Measurements from ENCODE around the gene TMX1. TPM values are rescaled to one million over a fixed set of nuclear protein-coding genes. Genes with fewer than 3 reads are reported as not detected.

The TMX1 gene
- total RNA-seq, 1 donor from 2014 or later, result 31.7 TPM

- DNase-seq (ENCODE audit: low spot score), result no peak
Observed at GRCh38 chr14:51242545-51243490, 2.8 kb downstream of the TMX1 start.

GRCh38 chr14:51244591-51244990 lies 4.5 kb downstream of the TMX1 start:
- no peak for DNase-seq (ENCODE audit: low spot score)

- DNase-seq (ENCODE audit: low spot score), result no peak
Observed at GRCh38 chr14:51246032-51246431, 6.0 kb downstream of the TMX1 start.

- no peak for DNase-seq (ENCODE audit: low spot score)
Observed at GRCh38 chr14:51248016-51248987, 8.3 kb downstream of the TMX1 start.

GRCh38 chr14:51251486-51251885 lies 11.4 kb downstream of the TMX1 start:
- DNase-seq (ENCODE audit: low spot score), result no peak

- DNase-seq (ENCODE audit: low spot score), result no peak
Observed at GRCh38 chr14:51253880-51254279, 13.8 kb downstream of the TMX1 start.

- DNase-seq (ENCODE audit: low spot score), result no peak
Observed at GRCh38 chr14:51258280-51258679, 18.2 kb downstream of the TMX1 start.

- no peak for DNase-seq (ENCODE audit: low spot score)
Observed at GRCh38 chr14:51258788-51259187, 18.7 kb downstream of the TMX1 start.

- no peak for DNase-seq (ENCODE audit: low spot score)
Observed at GRCh38 chr14:51260225-51260624, 20.2 kb downstream of the TMX1 start.

GRCh38 chr14:51261151-51261550 lies 21.1 kb downstream of the TMX1 start:
- no peak for DNase-seq (ENCODE audit: low spot score)

- no peak for DNase-seq (ENCODE audit: low spot score)
Observed at GRCh38 chr14:51262868-51263267, 22.8 kb downstream of the TMX1 start.

- DNase-seq (ENCODE audit: low spot score), result no peak
Observed at GRCh38 chr14:51269634-51270033, 29.6 kb downstream of the TMX1 start.

GRCh38 chr14:51276605-51277004 lies 36.6 kb downstream of the TMX1 start:
- DNase-seq (ENCODE audit: low spot score), result no peak

- DNase-seq (ENCODE audit: low spot score), result no peak
Observed at GRCh38 chr14:51277753-51278415, 37.8 kb downstream of the TMX1 start.

GRCh38 chr14:51282517-51282916 lies 42.5 kb downstream of the TMX1 start:
- DNase-seq (ENCODE audit: low spot score), result no peak

- no peak for DNase-seq (ENCODE audit: low spot score)
Observed at GRCh38 chr14:51283402-51284085, 43.5 kb downstream of the TMX1 start.

- no peak for DNase-seq (ENCODE audit: low spot score)
Observed at GRCh38 chr14:51284241-51284640, 44.2 kb downstream of the TMX1 start.

- DNase-seq (ENCODE audit: low spot score), result no peak
Observed at GRCh38 chr14:51285120-51285519, 45.1 kb downstream of the TMX1 start.

GRCh38 chr14:51289169-51289568 lies 49.1 kb downstream of the TMX1 start:
- DNase-seq (ENCODE audit: low spot score), result no peak

- no peak for DNase-seq (ENCODE audit: low spot score)
Observed at GRCh38 chr14:51290132-51290531, 50.1 kb downstream of the TMX1 start.

GRCh38 chr14:51291016-51291415 lies 51.0 kb downstream of the TMX1 start:
- DNase-seq (ENCODE audit: low spot score), result no peak

Measured in mucosa of gallbladder (tissue), 1 donor.